NCI-H2081 (cell line): ENCODE measurements around the gene FCGR1A.
"Not testable (repeated sequence)": the region's sequence is repeated elsewhere in the genome, so short reads cannot be mapped to it uniquely, and the experiment has no call there.

ENCODE experiments used
- DNase-seq, 2 experiments: peaks; one replicate each; lab custom pipeline; 2025; lab: John Stamatoyannopoulos, UW

Gene FCGR1A

GRCh38 chr1:149777084-149777483 is 5.4 kb upstream of the FCGR1A start:
- DNase-seq, result not testable (repeated sequence)

DNA sequence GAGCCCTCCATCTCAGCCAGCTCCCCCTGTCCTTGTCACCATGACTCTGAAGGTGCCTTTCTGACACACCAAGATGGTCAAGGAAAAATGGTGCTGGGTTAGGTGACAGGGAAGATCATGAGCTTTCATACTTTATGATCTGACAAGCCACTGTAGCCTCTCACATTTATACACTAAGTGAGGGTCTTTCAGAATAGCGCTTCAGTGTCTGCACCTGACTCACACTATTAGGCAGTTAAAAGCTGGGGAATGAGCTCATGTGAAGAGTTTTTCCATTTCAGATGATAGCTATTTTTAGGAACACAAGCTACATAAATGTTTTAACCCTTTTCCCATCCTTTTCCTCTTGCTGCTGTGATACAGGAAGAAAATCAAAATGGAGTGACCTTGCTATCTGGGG is 4.2 kb upstream of the FCGR1A start:
- not testable (repeated sequence) for DNase-seq

DNA sequence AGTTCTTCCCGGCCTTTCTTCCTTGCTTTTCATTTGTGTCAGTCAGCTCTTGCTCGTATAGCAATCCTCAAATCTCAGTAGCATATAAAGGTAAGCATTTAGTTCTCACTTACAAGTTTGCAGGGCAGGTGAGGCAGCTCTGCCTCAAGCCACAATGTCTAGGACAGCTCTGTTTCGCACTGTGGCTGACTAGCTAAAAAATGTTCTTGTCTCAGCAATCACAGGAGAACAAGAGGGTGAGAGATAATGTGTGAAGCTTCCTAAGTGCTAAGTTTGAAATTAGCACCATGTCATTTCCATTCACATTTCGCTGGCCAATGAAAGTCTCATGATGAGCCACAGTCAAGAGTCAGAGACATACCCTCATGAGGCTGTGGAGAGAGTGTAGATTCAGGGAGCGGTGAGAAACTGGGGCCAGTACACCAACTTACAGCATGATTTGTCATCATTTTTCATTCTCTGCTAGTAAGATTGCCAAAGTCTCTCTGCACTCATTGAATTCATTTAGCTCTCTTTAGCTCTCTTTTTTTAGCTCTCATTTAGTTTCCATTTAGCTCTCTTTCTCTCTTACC is 995 bp upstream of the FCGR1A start:
- not testable (repeated sequence) for DNase-seq

GRCh38 chr1:149783289-149783688 is 795 bp downstream of the FCGR1A start:
- DNase-seq, result not testable (repeated sequence)

DNA sequence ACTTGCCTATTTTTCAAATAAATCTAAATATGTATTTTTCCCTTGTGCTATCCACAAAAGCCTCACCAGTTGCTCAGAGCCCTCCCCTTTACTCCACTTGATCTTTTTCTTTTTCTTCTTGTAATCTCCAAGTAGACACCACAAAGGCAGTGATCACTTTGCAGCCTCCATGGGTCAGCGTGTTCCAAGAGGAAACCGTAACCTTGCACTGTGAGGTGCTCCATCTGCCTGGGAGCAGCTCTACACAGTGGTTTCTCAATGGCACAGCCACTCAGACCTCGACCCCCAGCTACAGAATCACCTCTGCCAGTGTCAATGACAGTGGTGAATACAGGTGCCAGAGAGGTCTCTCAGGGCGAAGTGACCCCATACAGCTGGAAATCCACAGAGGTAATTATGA is 1.4 kb downstream of the FCGR1A start:
- DNase-seq, result not testable (repeated sequence)

DNA sequence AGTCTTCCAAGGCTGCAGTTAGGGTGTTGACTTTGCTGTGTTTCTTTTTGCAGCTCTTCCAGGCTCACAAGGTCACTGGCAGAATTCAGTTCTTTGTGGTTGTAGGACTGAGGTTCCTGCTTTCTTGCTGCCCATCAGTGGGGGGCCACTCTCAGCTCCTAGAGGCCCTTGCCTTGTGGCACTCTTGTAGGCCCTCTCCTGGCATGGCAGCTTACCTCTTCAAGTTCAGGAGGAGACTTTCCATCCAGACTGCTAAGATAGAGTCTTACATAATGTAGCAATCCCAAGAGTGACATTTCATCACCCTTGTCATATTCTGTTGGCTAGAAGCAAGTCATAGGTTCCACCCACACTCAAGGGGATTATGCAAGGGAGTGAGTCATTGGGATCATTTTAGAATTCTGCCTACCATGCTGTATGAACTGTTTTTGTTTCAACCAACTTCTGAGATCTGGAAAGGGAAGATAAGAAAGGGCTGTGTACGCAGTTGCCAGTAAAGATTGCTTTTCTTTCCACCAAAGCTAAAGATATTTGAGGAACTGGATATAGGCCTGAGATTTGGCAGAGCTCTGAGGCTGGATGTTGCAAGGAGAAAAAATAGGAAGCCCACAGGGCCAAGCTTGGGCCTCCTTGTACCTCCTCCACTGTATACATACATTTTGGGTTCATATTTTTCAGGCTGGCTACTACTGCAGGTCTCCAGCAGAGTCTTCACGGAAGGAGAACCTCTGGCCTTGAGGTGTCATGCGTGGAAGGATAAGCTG is 5.4 kb downstream of the FCGR1A start:
- not testable (repeated sequence) for DNase-seq

- DNase-seq, result peak; percentile 27 to 60
Observed at GRCh38 chr1:149792502-149792901, 10.0 kb downstream of the FCGR1A start.

GRCh38 chr1:149792912-149793515 is 10.5 kb downstream of the FCGR1A start:
- peak; percentile 82 to 89 for DNase-seq

GRCh38 chr1:149793885-149794284 is 11.4 kb downstream of the FCGR1A start:
- DNase-seq, result not testable (repeated sequence)

DNA sequence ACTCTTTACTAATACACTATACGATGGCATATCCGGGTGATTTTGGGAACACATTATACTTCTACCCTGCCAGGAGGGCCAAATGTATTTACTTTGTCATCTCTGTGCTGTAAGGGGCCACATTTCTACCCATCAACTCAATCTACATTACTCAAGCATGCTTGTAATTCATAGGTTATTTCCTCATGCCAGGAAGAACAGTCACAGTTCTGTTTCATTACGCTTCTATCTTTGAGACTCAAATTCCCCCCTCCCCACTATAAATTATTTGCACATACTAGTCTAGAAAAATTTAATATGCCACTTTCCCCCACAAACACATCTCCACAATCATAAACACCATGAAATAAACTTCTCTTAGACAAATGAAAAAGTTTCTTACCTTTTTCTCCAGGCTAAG is 19.1 kb downstream of the FCGR1A start:
- not testable (repeated sequence) for DNase-seq

DNA sequence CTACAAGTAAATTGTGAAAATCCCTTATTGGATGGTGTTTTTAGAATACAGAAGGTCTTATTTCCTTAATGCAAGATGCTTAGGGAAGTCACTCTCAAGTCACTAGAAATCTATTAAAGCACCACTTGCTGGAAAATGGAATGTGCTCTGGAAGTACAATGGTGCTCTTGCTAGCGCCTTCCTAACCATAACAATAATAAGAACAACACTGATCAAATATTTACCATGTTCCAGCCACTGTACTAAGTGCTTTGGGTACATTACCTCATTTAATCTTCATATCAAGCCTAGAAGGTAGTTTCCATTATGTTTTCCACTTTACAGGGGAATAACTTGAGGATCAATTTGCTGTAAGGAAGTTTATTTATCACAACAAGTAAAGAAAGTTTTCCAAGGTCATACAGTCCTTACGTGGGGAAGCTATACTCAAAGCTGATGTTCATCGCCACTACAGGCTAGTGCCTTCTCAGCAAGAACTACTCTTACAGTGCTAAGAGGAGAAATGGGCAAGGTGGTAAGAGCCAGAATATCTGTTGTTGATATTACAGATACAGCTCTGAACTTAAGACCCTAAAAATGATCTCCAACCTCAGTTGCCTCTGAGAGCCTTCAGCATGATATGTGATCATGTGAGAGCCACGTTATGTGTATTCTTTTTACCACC is 22.1 kb downstream of the FCGR1A start:
- DNase-seq, result not testable (repeated sequence)

DNA sequence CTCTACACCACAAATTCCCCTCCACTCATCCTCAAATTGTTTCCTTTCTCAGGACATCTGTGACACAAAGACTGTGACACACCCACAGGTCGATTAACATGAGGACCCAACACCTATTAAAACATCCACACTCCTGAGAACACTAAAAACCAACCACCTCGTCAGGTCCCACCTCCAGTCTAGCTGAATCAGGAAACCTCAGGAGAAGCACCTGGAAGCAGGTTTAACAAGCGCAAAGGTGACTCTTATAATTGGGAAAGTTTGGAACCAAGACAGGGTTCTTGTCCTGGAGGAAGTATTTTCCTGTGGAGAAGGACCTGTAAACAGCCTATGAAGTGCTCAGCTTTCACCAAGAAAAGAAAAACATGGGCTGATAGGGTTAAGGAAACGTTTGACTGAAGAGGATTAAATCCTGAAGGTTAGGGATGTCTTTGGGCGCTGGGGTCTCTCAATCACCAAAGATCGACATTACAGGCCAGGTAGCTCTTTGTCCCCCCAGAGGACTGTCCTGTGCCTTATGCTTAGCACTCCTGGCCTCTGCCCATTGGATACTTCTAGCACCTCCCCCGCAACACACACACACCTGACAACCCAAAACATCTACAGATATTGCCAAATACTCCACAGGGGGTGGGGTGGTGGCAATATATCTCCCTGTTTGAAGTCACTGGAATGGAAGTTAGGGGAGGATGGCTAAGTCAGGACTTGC is 28.4 kb downstream of the FCGR1A start:
- DNase-seq, result peak in 1 of 2 experiments; percentile 37

GRCh38 chr1:149811514-149811889 is 29.0 kb downstream of the FCGR1A start:
- peak in 1 of 2 experiments; percentile 10 for DNase-seq

- DNase-seq, result peak; percentile 93 to 98
Observed at GRCh38 chr1:149811890-149812829, 29.7 kb downstream of the FCGR1A start.

DNA sequence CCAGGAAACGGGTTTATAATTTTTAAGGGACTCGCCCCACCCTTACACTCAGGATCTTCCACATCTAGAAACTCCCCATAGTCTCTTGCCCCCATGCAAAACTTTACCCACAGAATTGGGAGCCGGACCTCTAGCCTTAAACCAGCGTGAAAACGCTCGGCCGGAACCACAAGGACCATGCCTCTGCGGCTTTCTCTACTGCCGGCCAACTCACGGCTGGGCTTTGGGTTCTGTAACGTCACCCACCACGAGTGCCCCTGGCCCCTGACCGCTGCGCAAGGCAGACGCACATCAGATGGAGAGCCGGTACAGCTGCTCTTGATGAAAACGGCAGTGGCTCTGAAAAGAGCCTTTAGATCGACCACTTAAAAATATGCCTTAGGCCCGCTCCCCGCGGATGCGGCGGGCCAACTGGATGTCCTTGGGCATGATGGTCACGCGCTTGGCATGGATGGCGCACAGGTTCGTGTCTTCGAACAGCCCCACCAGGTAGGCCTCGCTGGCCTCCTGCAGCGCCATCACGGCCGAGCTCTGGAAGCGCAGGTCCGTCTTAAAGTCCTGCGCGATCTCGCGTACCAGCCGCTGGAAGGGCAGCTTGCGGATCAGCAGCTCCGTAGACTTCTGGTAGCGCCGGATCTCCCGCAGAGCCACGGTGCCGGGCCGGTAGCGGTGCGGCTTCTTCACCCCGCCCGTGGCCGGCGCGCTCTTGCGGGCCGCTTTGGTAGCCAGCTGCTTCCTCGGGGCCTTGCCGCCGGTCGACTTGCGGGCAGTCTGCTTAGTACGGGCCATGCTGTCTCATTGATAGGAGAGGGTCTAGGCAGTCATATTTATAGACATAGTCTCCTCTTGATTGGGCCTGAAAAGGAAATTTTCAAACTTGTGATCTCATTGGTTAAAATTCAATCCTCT is 30.7 kb downstream of the FCGR1A start:
- DNase-seq, result peak; percentile 78 to 88

- DNase-seq, result not testable (repeated sequence)
Observed at GRCh38 chr1:149820387-149820786, 37.9 kb downstream of the FCGR1A start.

- DNase-seq, result not testable (repeated sequence)
Observed at GRCh38 chr1:149826555-149826954, 44.1 kb downstream of the FCGR1A start.

DNA sequence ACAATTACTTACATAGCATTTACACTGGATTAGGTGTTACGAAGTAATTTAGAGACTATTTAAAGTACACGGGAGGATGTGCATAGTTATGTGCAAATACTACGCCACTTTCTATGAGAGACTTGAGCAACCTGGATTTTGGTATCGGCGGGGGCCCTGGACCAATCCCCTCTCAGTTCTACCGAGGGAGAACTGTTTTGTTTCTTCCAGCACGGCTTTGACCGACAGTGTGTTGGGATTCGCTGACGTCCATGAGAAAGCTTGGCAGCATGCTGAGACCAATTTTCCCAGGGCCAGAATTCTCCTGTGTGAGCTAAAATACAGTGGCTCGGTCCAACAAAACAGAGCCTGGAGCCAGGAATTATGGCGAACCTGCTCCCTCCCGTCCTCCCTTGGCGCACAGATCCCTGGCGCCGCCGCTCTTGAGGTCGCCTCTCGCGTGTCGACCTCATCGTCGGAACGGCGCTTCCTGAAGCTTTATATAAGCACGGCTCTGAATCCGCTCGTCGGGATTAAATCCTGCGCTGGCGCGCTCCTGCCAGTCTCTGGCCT is 49.3 kb downstream of the FCGR1A start:
- DNase-seq, result not testable (repeated sequence)
